Renal cortical epithelial cell (primary cell): Measurements from ENCODE around the gene HIP1R. TPM values are rescaled to one million over a fixed set of nuclear protein-coding genes. Genes with fewer than 3 reads are reported as not detected.

ENCODE experiments used
- DNase-seq: peaks from one replicate; pipeline ENCODE4 v3.0.0-alpha.2; 2011; ENCODE audit warnings: low read depth
- total RNA-seq: library from RNA; depleted of rRNA; stranded (reverse); fragments of >200 nt; gene quantifications from 2 replicates; pipeline ENCODE4 v1.2.3, GENCODE V29; 2014

HIP1R gene
- total RNA-seq, 1 donor from 2014 or later: 90.6 TPM

DNA sequence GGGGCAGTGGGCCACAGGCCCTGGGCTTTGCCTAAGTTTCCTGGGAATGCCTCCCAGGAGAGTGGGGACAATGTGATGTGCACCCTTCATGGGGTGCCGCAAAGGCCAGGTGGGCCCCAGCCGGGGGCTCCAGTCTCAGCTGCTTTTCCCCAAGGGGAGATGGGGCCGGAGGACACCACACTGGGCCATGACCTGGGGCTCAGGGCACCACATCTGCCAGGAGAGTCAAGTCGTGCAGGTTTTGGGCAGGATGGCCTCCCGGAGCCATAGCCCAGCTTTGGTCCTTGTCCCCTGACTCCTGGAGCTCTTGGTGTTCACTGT, 12.2 kb downstream of the HIP1R start:
- DNase-seq: no peak

DNA sequence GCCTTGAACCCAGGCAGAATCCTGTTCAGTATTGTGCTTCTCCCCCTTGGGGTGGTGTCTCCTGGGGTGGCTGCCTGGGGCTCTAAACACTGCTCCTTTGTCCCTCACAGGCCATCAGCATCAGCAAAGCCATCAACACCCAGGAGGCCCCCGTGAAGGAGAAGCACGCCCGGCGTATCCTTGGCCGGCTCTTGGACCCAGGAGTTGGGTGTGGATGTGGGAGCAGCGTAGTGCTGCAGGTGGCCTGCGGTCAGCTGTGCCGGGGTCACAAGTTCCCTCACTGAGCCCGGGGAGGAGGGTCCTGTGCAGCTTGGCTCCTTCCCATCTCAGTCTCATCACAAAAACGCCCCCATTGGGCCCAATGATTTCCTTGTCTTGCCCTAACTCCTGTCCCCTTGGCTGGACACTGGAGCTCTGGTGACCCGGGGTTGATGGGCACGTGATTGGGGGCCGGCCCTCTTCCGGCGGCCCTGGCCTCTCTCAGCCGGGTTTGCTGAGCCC, 12.7 kb downstream of the HIP1R start:
- no peak for DNase-seq

GRCh38 chr12:122848471-122849351, 13.5 kb downstream of the HIP1R start:
- no peak for DNase-seq

DNA sequence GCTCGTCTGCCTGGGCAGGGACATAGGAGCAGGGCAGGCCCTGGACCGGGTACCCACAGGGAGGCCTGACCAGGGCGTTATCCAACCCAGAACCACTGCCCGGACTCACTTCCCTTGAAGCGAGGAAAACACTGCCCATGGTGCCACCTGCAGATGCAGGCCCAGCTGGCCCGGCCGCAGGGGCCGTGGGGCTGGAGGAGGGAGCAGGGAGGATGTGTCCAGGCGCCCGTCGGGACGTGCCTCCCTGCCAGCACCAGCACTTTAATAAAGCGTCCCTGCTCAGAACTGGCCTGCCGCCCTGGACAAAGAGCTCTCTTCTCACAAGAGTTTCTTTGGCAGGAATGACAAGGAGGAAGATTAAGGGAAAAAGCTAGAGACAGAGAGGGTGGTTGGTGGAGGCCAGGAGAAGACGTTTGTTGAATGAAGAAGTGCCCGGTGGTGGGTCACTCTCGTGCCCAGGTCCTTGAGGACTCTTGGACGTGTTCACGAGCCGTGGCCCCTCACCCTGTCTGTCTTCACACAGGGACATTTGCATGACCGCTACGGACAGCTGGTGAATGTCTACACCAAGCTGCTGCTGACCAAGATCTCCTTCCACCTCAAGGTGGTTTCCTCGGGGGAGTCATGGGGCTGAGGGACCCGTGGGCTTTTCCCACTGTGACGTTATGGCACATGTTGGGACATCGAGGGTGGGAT, 14.2 kb downstream of the HIP1R start:
- no peak for DNase-seq

- DNase-seq: no peak
Measured at GRCh38 chr12:122850048-122850445, 14.8 kb downstream of the HIP1R start.

GRCh38 chr12:122850695-122851350, 15.6 kb downstream of the HIP1R start:
- no peak for DNase-seq

DNA sequence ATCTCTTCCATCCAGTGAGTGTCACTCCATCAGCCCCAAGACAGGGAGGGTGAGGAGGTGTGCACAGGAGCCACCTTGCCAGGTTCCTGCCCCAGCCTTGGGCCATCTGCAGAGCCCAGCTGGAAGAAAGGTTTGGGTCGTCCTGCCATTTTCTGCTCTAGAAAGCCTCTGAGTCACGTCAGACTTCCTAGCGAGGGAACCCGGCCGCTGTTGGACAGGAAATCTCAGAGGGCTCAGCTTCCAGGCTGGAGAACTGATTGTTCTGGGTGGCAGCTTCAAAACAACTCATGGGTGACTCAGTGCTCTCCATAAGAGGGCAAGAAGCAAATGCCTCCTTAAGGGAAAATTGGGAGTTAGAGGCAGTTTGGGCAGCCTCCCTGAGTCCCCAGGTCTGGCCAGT, 16.6 kb downstream of the HIP1R start:
- peak; percentile 92 for DNase-seq

DNA sequence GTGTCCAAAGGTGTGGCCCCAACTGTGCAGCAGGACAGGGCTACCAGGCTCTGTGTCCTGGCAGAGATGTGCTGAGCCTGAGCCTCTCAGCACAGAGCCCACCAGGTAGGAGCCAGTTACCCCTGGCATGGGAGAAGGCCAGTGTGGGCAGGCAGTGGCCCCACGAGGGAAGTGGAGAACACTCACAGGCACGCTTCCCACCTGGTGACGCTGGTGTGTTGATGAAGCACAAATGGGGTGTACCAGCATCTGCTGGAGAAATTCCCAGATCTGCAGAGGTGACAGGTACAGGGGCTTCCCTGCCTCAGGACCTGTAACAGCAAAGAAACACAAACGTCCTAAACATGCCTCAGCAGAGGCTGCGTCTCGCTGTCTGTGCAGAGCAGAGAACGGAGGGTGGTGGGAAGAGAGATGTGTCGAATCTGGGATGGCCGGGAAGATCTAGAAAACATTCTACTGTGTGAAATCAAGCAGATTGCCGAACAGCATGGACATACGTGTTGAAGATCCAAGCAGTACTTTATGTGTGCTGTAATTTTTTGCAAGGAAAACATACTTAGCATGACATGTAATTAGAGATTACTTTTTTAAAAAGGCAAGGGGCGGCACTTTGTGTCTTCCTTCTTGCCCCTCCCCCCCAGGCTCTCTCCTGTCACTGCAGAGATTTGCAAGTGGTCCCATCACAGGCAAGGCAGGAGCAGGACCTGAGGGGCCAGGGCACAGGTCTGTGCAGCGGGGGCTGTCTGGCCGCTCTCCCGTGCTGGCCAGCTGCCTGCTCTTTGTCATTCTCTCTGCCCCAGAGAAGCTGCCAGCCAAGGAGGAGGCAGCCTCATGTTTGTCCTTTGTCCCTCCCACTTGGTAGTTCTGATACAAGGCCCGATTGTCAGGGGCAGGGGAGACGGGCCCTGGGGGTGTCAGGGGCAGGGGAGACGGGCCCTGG, 17.3 kb downstream of the HIP1R start:
- DNase-seq: no peak

- DNase-seq: no peak
Measured at GRCh38 chr12:122853582-122854245, 18.5 kb downstream of the HIP1R start.

DNA sequence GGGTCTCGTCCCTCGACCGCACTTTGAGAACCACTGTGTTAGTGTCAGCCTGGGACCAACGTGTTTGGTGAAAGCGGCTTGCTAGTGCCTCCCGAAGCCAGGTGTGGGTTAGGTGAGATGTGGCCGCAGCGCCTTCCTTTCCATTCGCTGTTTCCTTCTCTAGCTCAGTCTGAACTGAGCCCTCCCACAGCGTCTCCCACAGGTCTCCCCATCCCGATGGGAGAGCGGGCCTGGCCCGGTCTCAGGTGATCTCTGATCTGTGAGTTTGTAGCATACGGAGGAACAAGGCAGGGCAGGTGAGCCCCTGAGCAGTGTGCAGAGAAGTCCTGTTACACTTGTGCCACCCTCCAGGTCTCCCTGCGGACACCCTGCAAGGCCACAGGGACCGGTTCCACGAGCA, 19.3 kb downstream of the HIP1R start:
- no peak for DNase-seq

DNA sequence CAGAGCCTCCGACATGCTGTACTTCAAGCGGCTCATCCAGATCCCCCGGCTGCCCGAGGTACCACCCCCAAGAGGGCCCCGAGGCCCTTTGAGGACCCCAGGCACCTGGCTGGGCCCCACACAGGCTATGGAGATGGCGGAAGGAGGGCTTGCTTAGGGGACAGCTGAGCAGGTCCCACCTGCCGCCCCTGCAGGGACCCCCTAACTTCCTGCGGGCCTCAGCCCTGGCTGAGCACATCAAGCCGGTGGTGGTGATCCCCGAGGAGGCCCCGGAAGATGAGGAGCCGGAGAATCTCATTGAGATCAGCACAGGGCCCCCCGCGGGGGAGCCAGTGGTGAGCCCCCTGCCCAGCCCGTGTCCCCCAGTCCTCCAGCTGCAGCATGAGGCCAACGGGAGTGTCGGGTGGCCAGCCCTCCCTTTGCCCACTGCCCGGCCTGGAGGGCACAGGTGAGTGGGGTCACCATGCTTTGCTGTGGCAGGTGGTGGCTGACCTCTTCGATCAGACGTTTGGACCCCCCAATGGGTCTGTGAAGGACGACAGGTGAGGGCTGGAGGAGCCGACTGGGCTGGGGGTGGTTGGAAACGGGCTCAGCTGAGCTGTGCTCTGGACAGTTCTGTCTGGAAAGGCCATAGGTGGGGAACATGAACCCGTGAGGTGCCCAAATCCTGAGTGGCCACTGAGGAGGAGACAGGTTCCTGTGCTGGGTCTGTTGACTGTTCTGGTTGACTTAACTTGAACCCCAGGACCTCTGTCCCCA, 20.0 kb downstream of the HIP1R start:
- no peak for DNase-seq

- no peak for DNase-seq
Measured at GRCh38 chr12:122855928-122856831, 20.9 kb downstream of the HIP1R start.

- no peak for DNase-seq
Measured at GRCh38 chr12:122856999-122857671, 21.9 kb downstream of the HIP1R start.

DNA sequence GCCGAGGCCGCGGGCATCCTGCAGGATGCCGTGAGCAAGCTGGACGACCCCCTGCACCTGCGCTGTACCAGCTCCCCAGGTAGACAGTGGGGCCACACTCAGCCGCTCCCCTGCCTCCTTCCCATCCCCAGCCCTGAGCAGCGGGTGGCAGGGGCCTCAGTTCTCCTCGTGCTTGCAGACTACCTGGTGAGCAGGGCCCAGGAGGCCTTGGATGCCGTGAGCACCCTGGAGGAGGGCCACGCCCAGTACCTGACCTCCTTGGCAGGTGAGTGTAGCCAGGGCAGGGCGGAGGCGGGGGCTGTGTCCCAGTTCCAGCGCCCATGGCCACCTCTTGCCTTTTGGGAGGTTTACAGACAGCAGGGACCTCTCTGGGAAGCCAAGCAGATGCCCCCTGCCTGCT, 22.9 kb downstream of the HIP1R start:
- DNase-seq: no peak

- DNase-seq: no peak
Measured at GRCh38 chr12:122858591-122859302, 23.5 kb downstream of the HIP1R start.

DNA sequence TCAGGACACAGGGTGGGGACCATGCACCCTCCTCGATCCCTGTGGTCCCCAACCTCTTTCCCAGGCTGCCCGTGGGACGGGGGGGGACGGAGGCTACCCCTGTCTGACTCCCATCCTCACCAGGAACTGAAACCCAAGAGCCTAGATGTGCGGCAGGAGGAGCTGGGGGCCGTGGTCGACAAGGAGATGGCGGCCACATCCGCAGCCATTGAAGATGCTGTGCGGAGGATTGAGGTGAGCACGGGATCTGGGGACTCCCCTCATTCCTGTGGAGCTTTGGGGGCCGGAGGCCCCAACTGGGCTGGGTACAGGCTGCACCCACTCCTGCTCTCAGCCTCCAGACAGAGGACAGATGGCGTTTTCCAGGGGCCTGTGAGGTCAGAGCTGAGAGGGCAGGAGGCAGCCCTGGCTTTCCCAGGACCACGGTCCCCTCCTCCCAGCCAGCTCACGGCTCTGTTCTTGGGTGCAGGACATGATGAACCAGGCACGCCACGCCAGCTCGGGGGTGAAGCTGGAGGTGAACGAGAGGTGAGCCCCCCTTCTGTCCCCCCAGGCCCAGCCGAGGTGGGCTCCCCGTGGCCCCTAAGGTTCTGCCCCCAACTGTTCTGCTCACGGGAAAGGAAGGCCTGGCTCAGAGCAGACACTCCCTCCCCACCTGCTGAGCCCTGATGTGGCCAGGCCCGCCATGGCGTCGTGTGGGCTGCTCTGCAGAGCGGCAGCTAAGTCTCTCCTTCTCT, 24.2 kb downstream of the HIP1R start:
- DNase-seq: no peak
